ENCODE results near the gene AGTRAP.

DNA sequence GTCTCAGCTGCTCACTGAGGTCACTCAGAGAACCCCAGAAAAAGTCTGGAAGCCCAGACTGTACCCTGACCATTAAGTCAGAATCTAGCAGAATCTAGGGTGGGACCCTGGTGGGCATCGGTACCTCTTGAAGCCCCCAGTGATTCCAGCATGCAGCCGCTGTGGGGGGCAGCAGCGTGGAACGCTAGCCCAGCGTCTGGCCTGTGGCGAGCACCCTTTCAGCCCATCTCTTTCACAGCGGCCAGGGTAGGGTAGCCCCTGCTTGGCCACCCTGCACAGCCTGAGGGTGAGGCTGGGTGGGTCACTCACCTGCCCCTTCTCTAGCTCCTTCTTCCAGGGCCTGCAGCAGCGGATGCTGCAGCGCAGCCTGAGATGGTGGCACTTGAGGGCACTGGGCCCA, 42.4 kb downstream of the AGTRAP start:
- TF ChIP-seq, protein P1, sequence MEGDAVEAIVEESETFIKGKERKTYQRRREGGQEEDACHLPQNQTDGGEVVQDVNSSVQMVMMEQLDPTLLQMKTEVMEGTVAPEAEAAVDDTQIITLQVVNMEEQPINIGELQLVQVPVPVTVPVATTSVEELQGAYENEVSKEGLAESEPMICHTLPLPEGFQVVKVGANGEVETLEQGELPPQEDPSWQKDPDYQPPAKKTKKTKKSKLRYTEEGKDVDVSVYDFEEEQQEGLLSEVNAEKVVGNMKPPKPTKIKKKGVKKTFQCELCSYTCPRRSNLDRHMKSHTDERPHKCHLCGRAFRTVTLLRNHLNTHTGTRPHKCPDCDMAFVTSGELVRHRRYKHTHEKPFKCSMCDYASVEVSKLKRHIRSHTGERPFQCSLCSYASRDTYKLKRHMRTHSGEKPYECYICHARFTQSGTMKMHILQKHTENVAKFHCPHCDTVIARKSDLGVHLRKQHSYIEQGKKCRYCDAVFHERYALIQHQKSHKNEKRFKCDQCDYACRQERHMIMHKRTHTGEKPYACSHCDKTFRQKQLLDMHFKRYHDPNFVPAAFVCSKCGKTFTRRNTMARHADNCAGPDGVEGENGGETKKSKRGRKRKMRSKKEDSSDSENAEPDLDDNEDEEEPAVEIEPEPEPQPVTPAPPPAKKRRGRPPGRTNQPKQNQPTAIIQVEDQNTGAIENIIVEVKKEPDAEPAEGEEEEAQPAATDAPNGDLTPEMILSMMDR (IDR thresholded peaks at IDR 0.05): no peak
- TF ChIP-seq POLR2A (IDR thresholded peaks at IDR 0.05): no peak
